SK-N-SH treated with all-trans-retinoic acid at 6 μM for 48 hours (cell line): ENCODE data around the gene MYT1.

Source experiments
- ATAC-seq: fragments of 200-7000 bp; cut with Tn5 transposase; 3 replicates; pipeline ENCODE4 v1.9.1; 2020; ENCODE audit warnings: mild to moderate bottlenecking, moderate library complexity
- ARNTL ChIP-seq: fragments of 450-650 bp; formaldehyde crosslinking; IDR thresholded peaks from 2 replicates; pipeline ENCODE4 v1.5.0; 2020; ENCODE audit warnings: low read depth, mild to moderate bottlenecking, moderate library complexity, borderline replicate concordance
- BACH2 ChIP-seq: fragments of 250-450 bp; sonication (Bioruptor Pico); IDR thresholded peaks from 2 replicates; pipeline ENCODE4 v1.9.0; 2021; ENCODE audit warnings: mild to moderate bottlenecking, borderline replicate concordance
- CREB5 ChIP-seq: fragments of 250-450 bp; sonication (Bioruptor Pico); IDR thresholded peaks from 2 replicates; pipeline ENCODE4 v1.5.1; 2020; ENCODE audit warnings: low read depth, mild to moderate bottlenecking, moderate library complexity
- CSDC2 ChIP-seq: fragments of 250-450 bp; sonication (Bioruptor Pico); IDR thresholded peaks from 2 replicates; pipeline ENCODE4 v1.5.0; 2020; ENCODE audit warnings: mild to moderate bottlenecking, moderate library complexity
- CSRNP3 ChIP-seq: fragments of 250-450 bp; sonication (Bioruptor Pico); IDR thresholded peaks from 2 replicates; pipeline ENCODE4 v1.5.1; 2021; ENCODE audit warnings: mild to moderate bottlenecking, moderate library complexity
- ESRRG ChIP-seq: fragments of 250-450 bp; sonication (Bioruptor Pico); IDR thresholded peaks from 2 replicates; pipeline ENCODE4 v1.6.1; 2021; ENCODE audit warnings: mild to moderate bottlenecking
- GLIS3 ChIP-seq: fragments of 250-450 bp; sonication (Bioruptor Pico); IDR thresholded peaks from 2 replicates; pipeline ENCODE4 v1.5.0; 2020; ENCODE audit warnings: mild to moderate bottlenecking, moderate library complexity
- ISL1 ChIP-seq: fragments of 250-450 bp; sonication (Bioruptor Pico); IDR thresholded peaks from 2 replicates; pipeline ENCODE4 v2.1.2; 2022; ENCODE audit warnings: mild to moderate bottlenecking, moderate library complexity
- OSR1 ChIP-seq: fragments of 250-450 bp; sonication (Bioruptor Pico); IDR thresholded peaks from 2 replicates; pipeline ENCODE4 v1.8.0; 2022; ENCODE audit warnings: moderate library complexity, mild to moderate bottlenecking, inconsistent platforms
- PATZ1 ChIP-seq: fragments of 250-450 bp; sonication (Bioruptor Pico); IDR thresholded peaks from 2 replicates; pipeline ENCODE4 v1.8.0; 2020; ENCODE audit warnings: mild to moderate bottlenecking, moderate library complexity, borderline replicate concordance
- POU6F1 ChIP-seq: fragments of 250-450 bp; sonication (Bioruptor Pico); IDR thresholded peaks from 2 replicates; pipeline ENCODE4 v1.8.0; 2021; ENCODE audit warnings: low read depth, mild to moderate bottlenecking, moderate library complexity, borderline replicate concordance
- PPARA ChIP-seq: fragments of 250-450 bp; sonication (Bioruptor Pico); IDR thresholded peaks from 2 replicates; pipeline ENCODE4 v1.5.0; 2020; ENCODE audit warnings: mild to moderate bottlenecking, borderline replicate concordance
- TCF4 ChIP-seq: fragments of 250-450 bp; sonication (Bioruptor Pico); IDR thresholded peaks from 2 replicates; pipeline ENCODE4 v1.8.0; 2021; ENCODE audit warnings: mild to moderate bottlenecking, moderate library complexity, borderline replicate concordance
- TOX ChIP-seq: fragments of 250-450 bp; sonication (Bioruptor Pico); IDR thresholded peaks from 2 replicates; pipeline ENCODE4 v1.8.0; 2021; ENCODE audit warnings: mild to moderate bottlenecking, moderate library complexity, borderline replicate concordance
- TSHZ2 ChIP-seq: fragments of 250-450 bp; sonication (Bioruptor Pico); IDR thresholded peaks from 2 replicates; pipeline ENCODE4 v1.5.0; 2020; ENCODE audit warnings: mild to moderate bottlenecking, moderate library complexity
- ZC3H10 ChIP-seq: fragments of 250-450 bp; sonication (Bioruptor Pico); IDR thresholded peaks from 2 replicates; pipeline ENCODE4 v1.5.1; 2021; ENCODE audit warnings: mild to moderate bottlenecking, moderate library complexity
- ZFP3 ChIP-seq: fragments of 250-450 bp; sonication (Bioruptor Pico); IDR thresholded peaks from 2 replicates; pipeline ENCODE4 v1.5.0; 2020; ENCODE audit warnings: mild to moderate bottlenecking, moderate library complexity
- ZNF565 ChIP-seq: fragments of 450-650 bp; formaldehyde crosslinking; conservative IDR thresholded peaks from 2 replicates; pipeline ENCODE4 v1.5.0; 2020; ENCODE audit warnings: low read depth, mild to moderate bottlenecking, moderate library complexity
- ZNF70 ChIP-seq: fragments of 450-650 bp; formaldehyde crosslinking; IDR thresholded peaks from 2 replicates; pipeline ENCODE4 v1.5.0; 2020; ENCODE audit warnings: mild to moderate bottlenecking, moderate library complexity
- ZNF8 ChIP-seq: fragments of 450-650 bp; formaldehyde crosslinking; IDR thresholded peaks from 2 replicates; pipeline ENCODE4 v1.5.0; 2020; ENCODE audit warnings: mild to moderate bottlenecking, moderate library complexity

MYT1 gene

GRCh38 chr20:64189530-64189966 lies 25.3 kb downstream of the MYT1 start:
- TF ChIP-seq TOX (CRISPR knock-in tag) (no peak), ARNTL (no peak), PATZ1 (no peak), CSDC2 (CRISPR knock-in tag) (no peak), ZNF70 (CRISPR knock-in tag) (no peak), ISL1 (CRISPR knock-in tag) (no peak), CREB5 (CRISPR knock-in tag) (no peak), POU6F1 (CRISPR knock-in tag) (no peak), ZNF565 (CRISPR knock-in tag) (no peak), PPARA (CRISPR knock-in tag) (no peak), OSR1 (CRISPR knock-in tag) (no peak), ESRRG (CRISPR knock-in tag) (no peak), TCF4 (no peak), CSRNP3 (CRISPR knock-in tag) (no peak), TSHZ2 (CRISPR knock-in tag) (no peak), ZC3H10 (CRISPR knock-in tag) (no peak), ZFP3 (CRISPR knock-in tag) (no peak)
- ATAC-seq, result no peak

GRCh38 chr20:64189986-64190385 lies 25.7 kb downstream of the MYT1 start:
- no peak for TF ChIP-seq BACH2 (CRISPR knock-in tag)
- TF ChIP-seq ISL1 (CRISPR knock-in tag), result no peak
- TF ChIP-seq TOX (CRISPR knock-in tag), result no peak
- no peak for TF ChIP-seq CSDC2 (CRISPR knock-in tag)
- TF ChIP-seq POU6F1 (CRISPR knock-in tag), result no peak
- TF ChIP-seq ZNF565 (CRISPR knock-in tag), result no peak
- TF ChIP-seq TCF4, result no peak
- TF ChIP-seq GLIS3 (CRISPR knock-in tag), result no peak
- TF ChIP-seq ZC3H10 (CRISPR knock-in tag), result no peak
- no peak for TF ChIP-seq ZNF8
- TF ChIP-seq PPARA (CRISPR knock-in tag), result no peak
- ATAC-seq, result no peak
